IMR-90 (cell line): ENCODE results near the gene RNF213. TPM values are rescaled to one million over a fixed set of nuclear protein-coding genes. Genes with fewer than 3 reads are reported as not detected.

Experiments
- ATAC-seq: fragments of 200-7000 bp; cut with Tn5 transposase; 2 replicates; pipeline ENCODE4 v1.9.1; 2020; ENCODE audit warnings: low read depth, mild to moderate bottlenecking, moderate library complexity
- BruUV-seq: library from RNA; stranded (reverse); fragments of 400-500 nt; replicated peaks from 2 replicates; lab custom pipeline; 2021; lab: Mats Ljungman, UMichigan
- CTCF ChIA-PET: fragments of 300-600 bp; formaldehyde crosslinking; extraction: SDS; loops from one replicate; lab custom pipeline; 2021; ENCODE audit warnings: antibody characterized with exemption; lab: Yijun Ruan, JAX
- POLR2A ChIA-PET: fragments of 300-600 bp; sonication (Branson Sonifier 250); formaldehyde crosslinking; loops from one replicate; lab custom pipeline; 2022; ENCODE audit warnings: antibody characterized with exemption; ENCODE audit not compliant: unreplicated experiment; lab: Charles Lee
- DNase-seq: peaks from one replicate; pipeline ENCODE4 v3.0.0; 2013
- H2AFZ ChIP-seq: replicated peaks from 2 replicates; pipeline ENCODE3; 2013; ENCODE audit warnings: low read length, mild to moderate bottlenecking; ENCODE audit not compliant: poor library complexity
- H2AK5ac ChIP-seq: 2 replicates; pipeline ENCODE4 v1.6.1; 2013; ENCODE audit warnings: low read depth, low read length, inconsistent platforms
- H2AK9ac ChIP-seq: replicated peaks from 2 replicates; pipeline ENCODE3; 2013; ENCODE audit warnings: mild to moderate bottlenecking, low read depth, low read length, moderate library complexity; ENCODE audit not compliant: poor library complexity
- H2BK120ac ChIP-seq: 2 replicates; pipeline ENCODE4 v1.6.1; 2013; ENCODE audit warnings: low read depth, low read length, inconsistent platforms
- H2BK15ac ChIP-seq: 3 replicates; pipeline ENCODE4 v1.6.1; 2013; ENCODE audit warnings: low read depth, low read length, inconsistent platforms
- H2BK20ac ChIP-seq: 2 replicates; pipeline ENCODE4 v1.6.1; 2013; ENCODE audit warnings: low read depth, mild to moderate bottlenecking, inconsistent platforms, low read length, moderate library complexity
- H2BK5ac ChIP-seq: 2 replicates; pipeline ENCODE4 v1.6.1; 2013; ENCODE audit warnings: mild to moderate bottlenecking, low read depth, low read length, inconsistent platforms; ENCODE audit not compliant: poor library complexity, severe bottlenecking
- H3K14ac ChIP-seq: replicated peaks from 2 replicates; pipeline ENCODE4 v1.6.1; 2013; ENCODE audit warnings: low read depth, low read length, inconsistent platforms
- H3K18ac ChIP-seq: 2 replicates; pipeline ENCODE4 v1.6.1; 2013; ENCODE audit warnings: low read depth, low read length, control low read depth
- H3K23ac ChIP-seq: 2 replicates; pipeline ENCODE4 v1.6.1; 2013; ENCODE audit warnings: low read depth, low read length, inconsistent platforms
- H3K27ac ChIP-seq: 2 replicates; pipeline ENCODE4 v1.5.1; 2013; ENCODE audit warnings: mild to moderate bottlenecking, control low read depth, low read length; ENCODE audit not compliant: insufficient read depth
- H3K27me3 ChIP-seq: 2 replicates; pipeline ENCODE4 v1.6.1; 2013; ENCODE audit warnings: low read length; ENCODE audit not compliant: control insufficient read depth, insufficient read depth
- H3K36me3 ChIP-seq: 2 replicates; pipeline ENCODE4 v1.6.1; 2013; ENCODE audit warnings: low read length, mixed read lengths; ENCODE audit not compliant: control insufficient read depth, insufficient read depth
- H3K4ac ChIP-seq: 2 replicates; pipeline ENCODE4 v1.6.1; 2013; ENCODE audit warnings: low read depth, low read length, inconsistent platforms
- H3K4me1 ChIP-seq: 2 replicates; pipeline ENCODE4 v1.6.1; 2013; ENCODE audit warnings: low read length, mixed read lengths; ENCODE audit not compliant: control insufficient read depth, insufficient read depth
- H3K4me2 ChIP-seq: 2 replicates; pipeline ENCODE4 v1.6.1; 2013; ENCODE audit warnings: low read depth, mild to moderate bottlenecking, control low read depth, low read length, moderate library complexity
- H3K4me3 ChIP-seq: 2 replicates; pipeline ENCODE4 v1.5.1; 2013; ENCODE audit warnings: low read depth, mild to moderate bottlenecking, control low read depth, low read length, moderate library complexity; ENCODE audit not compliant: insufficient read depth
- H3K56ac ChIP-seq: 2 replicates; pipeline ENCODE4 v1.6.1; 2013; ENCODE audit warnings: low read length, inconsistent platforms; ENCODE audit not compliant: insufficient read depth; ENCODE audit errors: extremely low read depth
- H3K79me1 ChIP-seq, 2 experiments: 2 replicates each; pipeline ENCODE4 v1.6.1; 2013; ENCODE audit warnings: low read length in 2 of 2, inconsistent platforms in 1 of 2, low read depth in 1 of 2
- H3K9ac ChIP-seq: 2 replicates; pipeline ENCODE4 v1.6.1; 2013; ENCODE audit warnings: low read depth, low read length, control low read depth
- H3K9me1 ChIP-seq: 2 replicates; pipeline ENCODE4 v1.6.1; 2013; ENCODE audit warnings: low read length, inconsistent platforms; ENCODE audit not compliant: insufficient read depth
- H3K9me3 ChIP-seq: 2 replicates; pipeline ENCODE4 v1.6.1; 2013; ENCODE audit warnings: low read length; ENCODE audit not compliant: control insufficient read depth, insufficient read depth
- H4K20me1 ChIP-seq: 2 replicates; pipeline ENCODE4 v1.6.1; 2013; ENCODE audit warnings: low read length, inconsistent platforms; ENCODE audit not compliant: insufficient read depth
- H4K5ac ChIP-seq: 2 replicates; pipeline ENCODE4 v1.6.1; 2013; ENCODE audit warnings: mild to moderate bottlenecking, low read depth, low read length, control low read depth
- H4K8ac ChIP-seq, 2 experiments: 2 replicates each; pipeline ENCODE4 v1.6.1; 2013; ENCODE audit warnings: low read depth in 2 of 2, low read length in 2 of 2, control low read depth in 1 of 2, inconsistent platforms in 1 of 2
- H4K91ac ChIP-seq: 2 replicates; pipeline ENCODE4 v1.6.1; 2013; ENCODE audit warnings: low read depth, low read length, inconsistent platforms; ENCODE audit not compliant: insufficient read depth
- BHLHE40 ChIP-seq: fragments of 150-350 bp; IDR thresholded peaks from 2 replicates; pipeline ENCODE4 v1.6.1; 2016; ENCODE audit warnings: mild to moderate bottlenecking, low read depth, low read length
- CEBPB ChIP-seq: IDR thresholded peaks from 2 replicates; pipeline ENCODE4 v1.6.1; 2012; ENCODE audit warnings: low read depth, low read length, improper control_type of control experiment
- CHD1 ChIP-seq: IDR thresholded peaks from 2 replicates; pipeline ENCODE4 v1.6.1; 2012; ENCODE audit warnings: low read depth, low read length, improper control_type of control experiment
- CTCF ChIP-seq: conservative IDR thresholded peaks from 2 replicates; pipeline ENCODE4 v1.5.1; 2012; ENCODE audit warnings: mild to moderate bottlenecking, low read depth, low read length, improper control_type of control experiment
- ELK1 ChIP-seq: fragments of 150-350 bp; IDR thresholded peaks from 2 replicates; pipeline ENCODE4 v1.6.1; 2016; ENCODE audit warnings: low read depth, mild to moderate bottlenecking, low read length, moderate library complexity, borderline replicate concordance
- FOS ChIP-seq: fragments of 150-350 bp; IDR thresholded peaks from 2 replicates; pipeline ENCODE4 v1.6.1; 2016; ENCODE audit warnings: low read depth, low read length
- MAFK ChIP-seq: IDR thresholded peaks from 2 replicates; pipeline ENCODE4 v1.6.1; 2012; ENCODE audit warnings: low read depth, low read length, improper control_type of control experiment
- MAZ ChIP-seq: IDR thresholded peaks from 2 replicates; pipeline ENCODE4 v1.6.1; 2012; ENCODE audit warnings: low read depth, mild to moderate bottlenecking, low read length, improper control_type of control experiment, moderate library complexity, borderline replicate concordance
- MXI1 ChIP-seq: IDR thresholded peaks from 2 replicates; pipeline ENCODE4 v1.6.1; 2012; ENCODE audit warnings: low read depth, mild to moderate bottlenecking, low read length, moderate library complexity, borderline replicate concordance
- NFE2L2 ChIP-seq: fragments of 150-350 bp; IDR thresholded peaks from 2 replicates; pipeline ENCODE4 v1.6.1; 2016; ENCODE audit warnings: low read depth, mild to moderate bottlenecking, low read length
- POLR2A ChIP-seq: IDR thresholded peaks from 2 replicates; pipeline ENCODE4 v1.6.1; 2012; ENCODE audit warnings: mild to moderate bottlenecking, low read depth, low read length
- RAD21 ChIP-seq: IDR thresholded peaks from 2 replicates; pipeline ENCODE4 v1.6.1; 2012; ENCODE audit warnings: low read length, improper control_type of control experiment
- RCOR1 ChIP-seq: IDR thresholded peaks from 2 replicates; pipeline ENCODE4 v1.6.1; 2012; ENCODE audit warnings: mild to moderate bottlenecking, low read length, improper control_type of control experiment; ENCODE audit not compliant: insufficient replicate concordance
- RFX5 ChIP-seq: IDR thresholded peaks from 2 replicates; pipeline ENCODE4 v1.8.0; 2012; ENCODE audit warnings: low read depth, mild to moderate bottlenecking, low read length, moderate library complexity
- SMC3 ChIP-seq: fragments of 150-350 bp; IDR thresholded peaks from 2 replicates; pipeline ENCODE4 v1.6.1; 2016; ENCODE audit warnings: low read depth, mild to moderate bottlenecking, antibody characterized with exemption, low read length, moderate library complexity
- USF2 ChIP-seq: fragments of 150-350 bp; IDR thresholded peaks from 2 replicates; pipeline ENCODE4 v1.6.1; 2017; ENCODE audit warnings: mild to moderate bottlenecking, antibody characterized with exemption, low read length, low read depth
- WGBS, 2 experiments: methylation state at CpG; one replicate each; pipeline versions ENCODE4 v1.1.5 to v1.1.7; 2013; ENCODE audit warnings: missing lambda C conversion rate in 2 of 2; ENCODE audit not compliant: insufficient read length in 1 of 2; ENCODE audit errors: extremely low coverage in 2 of 2; 5-methylcytosine and 5-hydroxymethylcytosine counted together
- dilution Hi-C: fragments of 300-500 bp; cut with HindIII; formaldehyde crosslinking; loops from one replicate; pipeline ENCODE4 v1.14.3; 2018; ENCODE audit warnings: low sequenced_read_pairs; ENCODE audit not compliant: unreplicated experiment
- in situ Hi-C: fragments of 300-500 bp; cut with MboI; formaldehyde crosslinking; loops from 3 replicates; pipeline ENCODE4 v1.14.3; 2019; ENCODE audit warnings: low sequenced_read_pairs, inconsistent platforms, mixed read lengths
- intact Hi-C: fragments of 100-400 bp; cut with micrococcal nuclease; formaldehyde crosslinking; loops from 2 replicates; pipeline ENCODE4 v1.10.0; 2022
- polyA plus RNA-seq, 3 experiments: library from polyadenylated mRNA; depleted of rRNA; stranded (reverse); fragments of >200 nt; gene quantifications; 2 replicates each; pipeline ENCODE4 v1.2.3, GENCODE V29; 2012; ENCODE audit warnings: low replicate concordance in 1 of 3
- total RNA-seq: library from RNA; depleted of rRNA; stranded (reverse); fragments of >200 nt; gene quantifications from 2 replicates; pipeline ENCODE4 v1.2.3, GENCODE V29; 2012

Gene RNF213
- total and polyA plus RNA-seq, 2 of the 4 experiments (the other 2 are of a cell fraction) = 23.4 to 36.0 TPM

- H3K18ac ChIP-seq = no peak overlapping the region
- no TSS peak for BruUV-seq
- ATAC-seq (no peak), DNase-seq (no peak)
- no peak overlapping the region for H4K91ac ChIP-seq
- H3K4me2 ChIP-seq = no peak overlapping the region
- H3K79me1 ChIP-seq = no peaks in the 10 kb centered on the region
- no CpG with 5 or more reads among the region's 6 CpGs for WGBS, 2 experiments
- H3K4me3 ChIP-seq = no peak overlapping the region
- H4K20me1 ChIP-seq = no peaks in the 10 kb centered on the region; the same call in none of the 2 replicates
- no peak overlapping the region for H2BK20ac ChIP-seq
- H3K23ac ChIP-seq = no peak overlapping the region
- H2BK120ac ChIP-seq = no peak overlapping the region
- dilution Hi-C loops = no loop called here
- H3K14ac ChIP-seq = no peak overlapping the region
- no peak overlapping the region for H3K27ac ChIP-seq
- H3K9me1 ChIP-seq = no peaks in the 10 kb centered on the region
- H2BK15ac ChIP-seq = no peak overlapping the region
- H3K4me1 ChIP-seq = peaks cover 8% of the 10 kb centered on the region
- no peak overlapping the region for H2AFZ ChIP-seq
- TF ChIP-seq BHLHE40 (no peak), MAFK (no peak), RCOR1 (no peak), CTCF (no peak), POLR2A (no peak), MAZ (no peak), CHD1 (no peak), RFX5 (no peak), ELK1 (no peak), NFE2L2 (no peak), RAD21 (no peak), FOS (no peak), SMC3 (no peak), USF2 (no peak), MXI1 (no peak), CEBPB (no peak)
- H3K27me3 ChIP-seq = peaks cover 11% of the 10 kb centered on the region; the same call in 1 of the 2 replicates
- no peaks in the 10 kb centered on the region for H3K9me3 ChIP-seq
- no peak overlapping the region for H4K8ac ChIP-seq
- H2BK5ac ChIP-seq = no peak overlapping the region
- no peaks in the 10 kb centered on the region for H3K36me3 ChIP-seq
- in situ Hi-C loops = no loop called here
- H3K56ac ChIP-seq = no peak overlapping the region
- H2AK5ac ChIP-seq = no peak overlapping the region; the same call in 1 of the 2 replicates
- H4K5ac ChIP-seq = no peak overlapping the region
- POLR2A ChIA-PET = no interaction called here
- CTCF ChIA-PET = no interaction called here
- intact Hi-C loops = no loop called here
- no peak overlapping the region for H2AK9ac ChIP-seq
- no peak overlapping the region for H3K9ac ChIP-seq
- no peak overlapping the region for H3K4ac ChIP-seq
Measured at GRCh38 chr17:80444644-80444979, 184.0 kb downstream of the RNF213 start.
